ENCODE results near the gene NCL. TPM values are rescaled to one million over a fixed set of nuclear protein-coding genes. Genes with fewer than 3 reads are reported as not detected.

The NCL gene
- total and polyA plus RNA-seq, 9 donors, result 111 to 724 (median 509) TPM

GRCh38 chr2:231470246-231470900, 6.1 kb upstream of the NCL start:
- Histone ChIP-seq H3K4me3 (no peak overlapping the region), H3K4me1 (ENCODE audit: insufficient read depth) (no peaks in the 10 kb centered on the region), H3K27me3 (no peaks in the 10 kb centered on the region), H3K36me3 (no peaks in the 10 kb centered on the region), H3K27ac (no peak overlapping the region), H3K9me3 (no peaks in the 10 kb centered on the region)
- intact Hi-C loops (cut with DNase I), result no loop called here
- WGBS, 3 donors, result 55 to 60% (median 56%) methylated on average over 6 of the region's 6 CpGs
- no peak for TF ChIP-seq CTCF (IDR thresholded peaks at IDR 0.05)
- TF ChIP-seq POLR2A (IDR thresholded peaks at IDR 0.05), result no peak
- no peak for TF ChIP-seq EP300 (IDR thresholded peaks at IDR 0.05)
- no peak for DNase-seq

GRCh38 chr2:231469583-231469950, 5.3 kb upstream of the NCL start:
- Histone ChIP-seq H3K4me1 (ENCODE audit: insufficient read depth) (no peaks in the 10 kb centered on the region), H3K27me3 (no peaks in the 10 kb centered on the region), H3K36me3 (no peaks in the 10 kb centered on the region), H3K9me3 (no peaks in the 10 kb centered on the region), H3K27ac (no peak overlapping the region), H3K4me3 (no peak overlapping the region)
- WGBS, 3 donors, result 52 to 70% (median 53%) methylated on average over 3 of the region's 3 CpGs
- no peak for DNase-seq
- TF ChIP-seq POLR2A (IDR thresholded peaks at IDR 0.05), result no peak
- TF ChIP-seq CTCF (IDR thresholded peaks at IDR 0.05), result no peak
- no peak for TF ChIP-seq EP300 (IDR thresholded peaks at IDR 0.05)
- intact Hi-C loops (cut with DNase I), result no loop called here

- peaks cover 3% of the 10 kb centered on the region for H3K4me1 ChIP-seq (ENCODE audit: insufficient read depth)
- H3K9me3 ChIP-seq, result no peaks in the 10 kb centered on the region
- no peaks in the 10 kb centered on the region for H3K36me3 ChIP-seq
- TF ChIP-seq POLR2A (IDR thresholded peaks at IDR 0.05) (no peak), EP300 (IDR thresholded peaks at IDR 0.05) (no peak), CTCF (IDR thresholded peaks at IDR 0.05) (no peak)
- 70 to 80% (median 76%) methylated on average over 11 to 12 of the region's 12 CpGs for WGBS, 3 donors
- no peak overlapping the region for H3K4me3 ChIP-seq
- intact Hi-C loops (cut with DNase I), result no loop called here
- no peak for DNase-seq
- H3K27ac ChIP-seq, result no peak overlapping the region
- no peaks in the 10 kb centered on the region for H3K27me3 ChIP-seq
Measured at GRCh38 chr2:231467613-231468530, 3.6 kb upstream of the NCL start.

GRCh38 chr2:231467016-231467545, 2.8 kb upstream of the NCL start:
- Histone ChIP-seq H3K27ac (no peak overlapping the region), H3K4me1 (ENCODE audit: insufficient read depth) (peaks cover 5% of the 10 kb centered on the region), H3K9me3 (no peaks in the 10 kb centered on the region), H3K27me3 (no peaks in the 10 kb centered on the region), H3K36me3 (no peaks in the 10 kb centered on the region), H3K4me3 (no peak overlapping the region)
- TF ChIP-seq CTCF (IDR thresholded peaks at IDR 0.05), result no peak
- TF ChIP-seq EP300 (IDR thresholded peaks at IDR 0.05), result no peak
- no peak for TF ChIP-seq POLR2A (IDR thresholded peaks at IDR 0.05)
- DNase-seq, result no peak
- intact Hi-C loops (cut with DNase I), result no loop called here
- 75 to 87% (median 86%) methylated on average over 4 of the region's 4 CpGs for WGBS, 3 donors

Data from ovary (tissue), 9 donors.